HepG2 (cell line): ENCODE data around the gene RNF5. TPM values are rescaled to one million over a fixed set of nuclear protein-coding genes. Genes with fewer than 3 reads are reported as not detected.
A peak's percentile ranks its signal among the peaks of the same experiment; 100 is the strongest.

Experiments
- ATAC-seq: fragments of 200-7000 bp; cut with Tn5 transposase; 3 replicates; pipeline ENCODE4 v1.9.1; 2020; ENCODE audit warnings: mild to moderate bottlenecking, moderate library complexity
- BruUV-seq: library from RNA; stranded (reverse); fragments of 400-500 nt; replicated peaks from 2 replicates; lab custom pipeline; 2021; lab: Mats Ljungman, UMichigan
- CTCF ChIA-PET: fragments of 300-600 bp; formaldehyde crosslinking; extraction: SDS; loops from one replicate; lab custom pipeline; 2021; ENCODE audit warnings: low total read pairs, inconsistent platforms, low intra/inter-chr PET ratio; lab: Yijun Ruan, JAX
- POLR2A ChIA-PET: fragments of 350-600 bp; sonication (Branson Sonifier 250); formaldehyde crosslinking; loops from one replicate; lab custom pipeline; 2020; ENCODE audit warnings: antibody characterized with exemption, inconsistent platforms; lab: Yijun Ruan, JAX
- DNase-seq: peaks from one replicate; pipeline ENCODE4 v3.0.0-alpha.2; 2015; ENCODE audit warnings: low spot score
- FAIRE-seq: peaks from 3 replicates; lab custom pipeline; 2011; peaks lifted over from hg19 to GRCh38; lab: Jason Lieb, UNC
- H2AFZ ChIP-seq: one replicate; pipeline ENCODE4 v1.6.1; 2011; ENCODE audit warnings: low read length, inconsistent platforms
- H3K27ac ChIP-seq: fragments of 300-600 bp; 3 replicates; pipeline ENCODE4 v1.8.0; 2011; ENCODE audit warnings: mixed run types, mild to moderate bottlenecking, mixed read lengths, low read length, inconsistent platforms; ENCODE audit not compliant: insufficient read depth; ENCODE audit errors: extremely low read length
- H3K27me3 ChIP-seq, 2 experiments: fragments of 200-600 bp in 1 of 2; 2 replicates in 1 of 2; 3 replicates in 1 of 2; pipeline versions ENCODE4 v1.6.0 to v1.8.0; 2011; ENCODE audit warnings: low read length in 2 of 2, mild to moderate bottlenecking in 2 of 2, moderate library complexity in 2 of 2, inconsistent platforms in 1 of 2; ENCODE audit not compliant: insufficient read depth in 2 of 2, control insufficient read depth in 1 of 2
- H3K36me3 ChIP-seq, 2 experiments: fragments of 200-600 bp in 1 of 2; replicated peaks in 1 of 2; 2 replicates in 1 of 2; 3 replicates in 1 of 2; pipeline versions ENCODE4 v1.5.1 to v1.8.0; 2011; ENCODE audit warnings: low read length in 2 of 2, inconsistent platforms in 1 of 2; ENCODE audit not compliant: insufficient read depth in 2 of 2, control insufficient read depth in 1 of 2
- H3K4me1 ChIP-seq: 2 replicates; pipeline ENCODE4 v1.5.1; 2012; ENCODE audit warnings: low read length, inconsistent platforms; ENCODE audit not compliant: insufficient read depth
- H3K4me2 ChIP-seq: 2 replicates; pipeline ENCODE4 v1.6.0; 2011; ENCODE audit warnings: low read depth, low read length, inconsistent platforms
- H3K4me3 ChIP-seq, 3 experiments: fragments of 200-600 bp in 1 of 3; sonication (generic), shearing (Covaris generic) in 1 of 3; replicated peaks in 1 of 3; 2 replicates each; pipeline ENCODE4 v1.5.1; 2011 to 2016; ENCODE audit warnings: low read length in 3 of 3, inconsistent platforms in 2 of 3, low read depth in 2 of 3, mild to moderate bottlenecking in 2 of 3, control low read depth in 1 of 3, mixed read lengths in 1 of 3; ENCODE audit not compliant: insufficient read depth in 1 of 3
- H3K79me2 ChIP-seq: one replicate; pipeline ENCODE4 v1.6.1; 2011; ENCODE audit warnings: low read length, inconsistent platforms; ENCODE audit not compliant: insufficient read depth
- H3K9ac ChIP-seq: 2 replicates; pipeline ENCODE4 v1.6.0; 2011; ENCODE audit warnings: mild to moderate bottlenecking, low read depth, low read length, inconsistent platforms; ENCODE audit not compliant: insufficient read depth
- H3K9me3 ChIP-seq: 2 replicates; pipeline ENCODE4 v1.5.1; 2012; ENCODE audit warnings: mild to moderate bottlenecking, low read length
- H4K20me1 ChIP-seq: 2 replicates; pipeline ENCODE4 v1.6.0; 2011; ENCODE audit warnings: inconsistent platforms, mild to moderate bottlenecking, low read length, moderate library complexity; ENCODE audit not compliant: insufficient read depth
- ATF6 ChIP-seq: sonication (generic); formaldehyde crosslinking; conservative IDR thresholded peaks from 2 replicates; pipeline ENCODE4 v1.4.0; 2020; ENCODE audit warnings: missing genetic modification reagents
- BCL3 ChIP-seq: sonication (generic); formaldehyde crosslinking; IDR thresholded peaks from 2 replicates; pipeline ENCODE4 v1.5.1; 2020; ENCODE audit warnings: mild to moderate bottlenecking, missing genetic modification reagents, moderate library complexity
- FOXK2 ChIP-seq: fragments of 450-650 bp; IDR thresholded peaks from 2 replicates; pipeline ENCODE4 v1.6.1; 2016
- GABPA ChIP-seq, 2 experiments: IDR thresholded peaks; 2 replicates each; pipeline ENCODE4 v1.6.1; 2011 to 2016; ENCODE audit warnings: low read depth in 2 of 2, low read length in 1 of 2, missing biosample characterization in 1 of 2, missing genetic modification characterization in 1 of 2
- HMG20B ChIP-seq: conservative IDR thresholded peaks from 2 replicates; pipeline ENCODE4 v1.6.1; 2016; ENCODE audit warnings: missing genetic modification reagents, missing compliant biosample characterization
- HNRNPL ChIP-seq: fragments of 200-400 bp; formaldehyde crosslinking; IDR thresholded peaks from 2 replicates; pipeline ENCODE4 v1.6.1; 2017; ENCODE audit warnings: mild to moderate bottlenecking, low read depth, low read length
- HNRNPLL ChIP-seq: fragments of 200-400 bp; formaldehyde crosslinking; IDR thresholded peaks from 2 replicates; pipeline ENCODE4 v1.6.1; 2017; ENCODE audit warnings: mild to moderate bottlenecking, low read depth, low read length; ENCODE audit not compliant: poor library complexity, severe bottlenecking
- KDM5B ChIP-seq: sonication (generic); formaldehyde crosslinking; IDR thresholded peaks from 2 replicates; pipeline ENCODE4 v1.4.0; 2020; ENCODE audit warnings: missing genetic modification reagents, mild to moderate bottlenecking, borderline replicate concordance
- KLF6 ChIP-seq: IDR thresholded peaks from 2 replicates; pipeline ENCODE4 v1.8.0; 2016; ENCODE audit warnings: missing biosample characterization, missing genetic modification reagents
- MXD3 ChIP-seq: IDR thresholded peaks from 2 replicates; pipeline ENCODE4 v1.6.1; 2016; ENCODE audit warnings: mild to moderate bottlenecking, missing biosample characterization, missing genetic modification reagents
- MXI1 ChIP-seq: IDR thresholded peaks from 3 replicates; pipeline ENCODE4 v1.6.1; 2012; ENCODE audit warnings: low read depth, low read length, inconsistent platforms, borderline replicate concordance
- POLR2AphosphoS2 ChIP-seq: IDR thresholded peaks from 2 replicates; pipeline ENCODE4 v1.6.1; 2011; ENCODE audit warnings: low read depth, low read length, improper control_type of control experiment
- RXRA ChIP-seq: sonication (generic); formaldehyde crosslinking; IDR thresholded peaks from 2 replicates; pipeline ENCODE4 v1.5.1; 2020; ENCODE audit warnings: missing genetic modification reagents
- SMAD9 ChIP-seq: sonication (generic); formaldehyde crosslinking; IDR thresholded peaks from 2 replicates; pipeline ENCODE4 v1.5.1; 2020; ENCODE audit warnings: mild to moderate bottlenecking, missing genetic modification reagents
- ZNF136 ChIP-seq: sonication (generic); formaldehyde crosslinking; IDR thresholded peaks from 2 replicates; pipeline ENCODE4 v1.8.1; 2022; ENCODE audit warnings: low read depth, mild to moderate bottlenecking, moderate library complexity, missing genetic modification reagents
- ZNF18 ChIP-seq: sonication (generic); formaldehyde crosslinking; IDR thresholded peaks from 2 replicates; pipeline ENCODE4 v1.8.0; 2022; ENCODE audit warnings: mild to moderate bottlenecking, missing genetic modification reagents; ENCODE audit not compliant: insufficient replicate concordance
- ZNF33B ChIP-seq: sonication (generic); formaldehyde crosslinking; IDR thresholded peaks from 2 replicates; pipeline ENCODE4 v1.5.1; 2020; ENCODE audit warnings: mild to moderate bottlenecking, missing genetic modification reagents
- WGBS: methylation state at CpG from one replicate; pipeline ENCODE4 v1.1.6; 2017; ENCODE audit warnings: low lambda C conversion rate; 5-methylcytosine and 5-hydroxymethylcytosine counted together
- in situ Hi-C: cut with HindIII; loops from 2 replicates; pipeline ENCODE4 v1.10.0; 2017; ENCODE audit warnings: low pct_unique_long_range_greater_than_20kb; ENCODE audit not compliant: extremely low pct_ligation_motif_present
- intact Hi-C: fragments of 100-400 bp; cut with micrococcal nuclease; formaldehyde crosslinking; loops from one replicate; pipeline ENCODE4 v1.10.0; 2022; ENCODE audit not compliant: unreplicated experiment
- polyA plus RNA-seq, 8 experiments: library from polyadenylated mRNA; depleted of rRNA in 3 of 8; stranded (reverse) in 7 of 8; unstranded in 1 of 8; fragments of >200 nt; fragmentation: Illumina TruSeq in 4 of 8; extraction: Trizol in 4 of 8; gene quantifications; 2 replicates each; pipeline versions ENCODE4 v1.2.1 to v1.2.3, GENCODE V29; 2011 to 2016; ENCODE audit warnings: low read depth in 4 of 8, missing spikeins in 1 of 8, mixed read lengths in 1 of 8; ENCODE audit not compliant: insufficient read depth in 1 of 8
- total RNA-seq, 5 experiments: library from RNA; depleted of rRNA; stranded (reverse); fragments of >200 nt; fragmentation: Illumina TruSeq; extraction: Trizol; gene quantifications; 2 replicates each; pipeline ENCODE4 v1.2.3, GENCODE V29; 2016; ENCODE audit warnings: low read depth in 1 of 5

RNF5 gene
- total and polyA plus RNA-seq, 2 of the 13 experiments (the other 11 are each of a cell fraction or from before 2014, with no cell fraction given) = 98.0 to 131 TPM

- TF ChIP-seq FOXK2 (peak; percentile 80), GABPA (IDR thresholded peaks at IDR 0.05; ENCODE audit: low read depth, low read length) (peak; percentile 38), GABPA (CRISPR knock-in tag; IDR thresholded peaks at IDR 0.05; ENCODE audit: low read depth) (peak; percentile 70), HNRNPL (no peak), HNRNPLL (peak; percentile 71), ZNF33B (CRISPR knock-in tag) (peak; percentile 22; the same call in 1 of the 2 replicates), SMAD9 (CRISPR knock-in tag) (no peak), ZNF136 (CRISPR knock-in tag) (peak; percentile 16; the same call in 1 of the 2 replicates), MXI1 (peak; percentile 90; the same call in 2 of the 3 replicates), ATF6 (CRISPR knock-in tag) (no peak)
- TF ChIP-seq, all 625 proteins: peak for 144
Observed at GRCh38 chr6:32177788-32178546, at the start of gene RNF5 (continued).

- Histone ChIP-seq H3K79me2 (peaks cover 25% of the 10 kb centered on the region), H3K36me3 (peaks cover 0 to 19% of the 10 kb centered on the region in 2 experiments; a peak in 3 of 5 replicates), H4K20me1 (no peaks in the 10 kb centered on the region), H3K9me3 (no peaks in the 10 kb centered on the region), H3K4me2 (peak overlapping the region; percentile 93), H3K27me3 (peaks cover 0 to 3% of the 10 kb centered on the region in 2 experiments; a peak in 2 of 5 replicates), H3K9ac (peak overlapping the region; percentile 75), H2AFZ (no peak overlapping the region), H3K4me3 (peak overlapping the region; percentile 79 to 100 (median 87)), H3K27ac (peak overlapping the region; percentile 56), H3K4me1 (peaks cover 33% of the 10 kb centered on the region)
- intact Hi-C loops = loop anchor here (1.0 kb wide), 1 partner anchor 49 kb away; the partner anchor contains the start of gene RNF5
- no TSS peak for BruUV-seq
- FAIRE-seq = no peak
- CTCF ChIA-PET = no interaction called here
- no peak for ATAC-seq
- WGBS = 74% methylated on average over 13 of the region's 13 CpGs
- POLR2A ChIA-PET = interaction anchor here (0.7 to 4.4 kb wide), 25 partner anchors 8 to 843 kb away, joined by 3 to 35 read pairs (median 4); partner anchors contain the start of genes AGPAT1, APOM, HSPA1B and PBX2
- in situ Hi-C loops = no loop called here
- no peak for DNase-seq
- no peak for TF ChIP-seq KLF6 (CRISPR knock-in tag)
- TF ChIP-seq KDM5B (CRISPR knock-in tag) = peak; percentile 52
- TF ChIP-seq BCL3 (CRISPR knock-in tag) = 0 out of 2 replicates have a peak, but pooled peaks have one; percentile 50
- no peak for TF ChIP-seq RXRA
- TF ChIP-seq MXD3 (CRISPR knock-in tag) = no peak
- no peak for TF ChIP-seq ZNF18 (CRISPR knock-in tag)
- no peak for TF ChIP-seq HMG20B
- no peak for TF ChIP-seq POLR2AphosphoS2
Observed at GRCh38 chr6:32128751-32129296, 49.4 kb upstream of the RNF5 start.
